HepG2 (cell line): ENCODE data around the gene NUDT8. TPM values are rescaled to one million over a fixed set of nuclear protein-coding genes. Genes with fewer than 3 reads are reported as not detected.
A peak's percentile ranks its signal among the peaks of the same experiment; 100 is the strongest.

Experiments
- EED ChIP-seq: sonication (generic); formaldehyde crosslinking; IDR thresholded peaks from 2 replicates; pipeline ENCODE4 v1.5.0; 2020; ENCODE audit warnings: mild to moderate bottlenecking, missing genetic modification reagents
- ETV6 ChIP-seq: sonication (generic); formaldehyde crosslinking; conservative IDR thresholded peaks from 2 replicates; pipeline ENCODE4 v1.4.0; 2020; ENCODE audit warnings: missing genetic modification reagents
- HDAC6 ChIP-seq: fragments of 200-600 bp; sonication (generic); IDR thresholded peaks from 2 replicates; pipeline ENCODE4 v1.7.0; 2017; ENCODE audit warnings: mild to moderate bottlenecking, antibody characterized with exemption, low read length, low read depth
- HIVEP1 ChIP-seq: sonication (generic); formaldehyde crosslinking; IDR thresholded peaks from 2 replicates; pipeline ENCODE4 v1.4.0; 2020; ENCODE audit warnings: mild to moderate bottlenecking, missing genetic modification reagents
- HNF4A ChIP-seq: sonication (generic); formaldehyde crosslinking; IDR thresholded peaks from 2 replicates; pipeline ENCODE4 v1.4.0; 2020; ENCODE audit warnings: missing genetic modification reagents
- HOXA3 ChIP-seq: sonication (generic); formaldehyde crosslinking; IDR thresholded peaks from 2 replicates; pipeline ENCODE4 v1.5.0; 2020; ENCODE audit warnings: missing genetic modification reagents
- KDM1A ChIP-seq: IDR thresholded peaks from 2 replicates; pipeline ENCODE4 v1.6.1; 2016; ENCODE audit warnings: missing compliant biosample characterization
- KDM4B ChIP-seq: sonication (generic); formaldehyde crosslinking; IDR thresholded peaks from 2 replicates; pipeline ENCODE4 v1.4.0; 2020; ENCODE audit warnings: missing genetic modification reagents
- SMAD9 ChIP-seq: sonication (generic); formaldehyde crosslinking; IDR thresholded peaks from 2 replicates; pipeline ENCODE4 v1.5.1; 2020; ENCODE audit warnings: mild to moderate bottlenecking, missing genetic modification reagents
- TARDBP ChIP-seq: sonication (generic); formaldehyde crosslinking; IDR thresholded peaks from 2 replicates; pipeline ENCODE4 v1.8.0; 2022; ENCODE audit warnings: mild to moderate bottlenecking, missing genetic modification reagents
- ZNF296 ChIP-seq: sonication (generic); formaldehyde crosslinking; conservative IDR thresholded peaks from 2 replicates; pipeline ENCODE4 v1.5.0; 2020; ENCODE audit warnings: mild to moderate bottlenecking, missing genetic modification reagents
- ZNF569 ChIP-seq: sonication (generic); formaldehyde crosslinking; IDR thresholded peaks from 2 replicates; pipeline ENCODE4 v1.5.0; 2020; ENCODE audit warnings: mild to moderate bottlenecking, missing genetic modification reagents, moderate library complexity, borderline replicate concordance
- ZNF720 ChIP-seq: sonication (generic); formaldehyde crosslinking; IDR thresholded peaks from 2 replicates; pipeline ENCODE4 v1.4.0; 2020; ENCODE audit warnings: missing genetic modification reagents
- ZNF773 ChIP-seq: sonication (generic); formaldehyde crosslinking; IDR thresholded peaks from 2 replicates; pipeline ENCODE4 v1.4.0; 2020; ENCODE audit warnings: missing genetic modification reagents, borderline replicate concordance
- polyA plus RNA-seq, 8 experiments: library from polyadenylated mRNA; depleted of rRNA in 3 of 8; stranded (reverse) in 7 of 8; unstranded in 1 of 8; fragments of >200 nt; fragmentation: Illumina TruSeq in 4 of 8; extraction: Trizol in 4 of 8; gene quantifications; 2 replicates each; pipeline versions ENCODE4 v1.2.1 to v1.2.3, GENCODE V29; 2011 to 2016; ENCODE audit warnings: low read depth in 4 of 8, missing spikeins in 1 of 8, mixed read lengths in 1 of 8; ENCODE audit not compliant: insufficient read depth in 1 of 8
- total RNA-seq, 5 experiments: library from RNA; depleted of rRNA; stranded (reverse); fragments of >200 nt; fragmentation: Illumina TruSeq; extraction: Trizol; gene quantifications; 2 replicates each; pipeline ENCODE4 v1.2.3, GENCODE V29; 2016; ENCODE audit warnings: low read depth in 1 of 5
- TF ChIP-seq, protein P1 (sequence below): sonication (generic); formaldehyde crosslinking; IDR thresholded peaks from 2 replicates; pipeline ENCODE4; 2020; ENCODE audit warnings: missing genetic modification reagents, mild to moderate bottlenecking, borderline replicate concordance
- TF ChIP-seq, protein P2 (sequence below): sonication (generic); formaldehyde crosslinking; IDR thresholded peaks from 2 replicates; pipeline ENCODE4 v1.4.0; 2020; ENCODE audit warnings: mild to moderate bottlenecking, missing genetic modification reagents
- TF ChIP-seq, protein P3 (sequence below): sonication (generic); formaldehyde crosslinking; IDR thresholded peaks from 2 replicates; pipeline ENCODE4 v1.5.1; 2020; ENCODE audit warnings: mild to moderate bottlenecking, missing genetic modification reagents, borderline replicate concordance

Gene NUDT8
- total and polyA plus RNA-seq, 2 of the 13 experiments (the other 11 are each of a cell fraction or from before 2014, with no cell fraction given), result 6.7 to 25.8 TPM

DNA sequence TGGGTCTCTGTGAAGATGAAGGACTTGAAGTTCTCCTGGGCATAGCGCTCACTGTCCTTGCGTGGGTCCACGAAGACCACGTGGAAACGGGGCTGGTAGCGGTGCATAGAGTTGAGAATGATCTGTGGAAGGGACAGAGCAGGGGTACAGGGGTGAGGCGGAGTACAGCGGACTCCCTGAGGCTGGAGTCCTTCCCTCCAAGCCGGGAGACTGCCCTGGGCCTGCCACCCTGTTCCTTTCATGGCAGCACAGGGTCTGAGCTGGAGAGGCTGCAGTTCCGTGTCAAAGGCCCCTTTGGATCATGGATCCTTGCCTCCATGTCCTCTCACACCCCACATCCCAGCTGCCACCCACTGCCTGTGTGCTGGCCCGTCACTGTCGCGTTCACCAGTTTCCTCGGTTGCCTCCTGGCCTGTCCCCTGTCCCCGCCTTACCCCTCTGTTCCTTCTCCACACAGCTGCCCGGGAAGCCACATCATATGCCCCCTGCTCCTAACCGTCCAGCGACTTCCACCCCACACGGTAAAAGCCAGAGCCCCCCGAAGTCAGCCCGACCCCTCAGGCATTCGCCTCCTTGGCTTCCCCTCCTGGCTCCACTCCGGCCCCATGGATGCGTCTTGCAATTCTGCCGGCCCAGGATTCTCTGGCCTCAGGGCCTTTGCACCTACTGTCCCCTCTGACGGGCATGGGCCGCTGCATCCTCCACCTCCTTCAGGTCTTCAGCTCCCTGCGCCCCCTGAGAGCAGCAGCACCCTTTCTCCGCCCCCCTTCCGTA is 3.4 kb upstream of the NUDT8 start (continued):
- no peak for TF ChIP-seq ZNF773 (CRISPR knock-in tag)
- TF ChIP-seq HIVEP1 (CRISPR knock-in tag), result no peak
- TF ChIP-seq ETV6 (CRISPR knock-in tag), result no peak
- TF ChIP-seq SMAD9 (CRISPR knock-in tag), result no peak
- TF ChIP-seq, protein P1, sequence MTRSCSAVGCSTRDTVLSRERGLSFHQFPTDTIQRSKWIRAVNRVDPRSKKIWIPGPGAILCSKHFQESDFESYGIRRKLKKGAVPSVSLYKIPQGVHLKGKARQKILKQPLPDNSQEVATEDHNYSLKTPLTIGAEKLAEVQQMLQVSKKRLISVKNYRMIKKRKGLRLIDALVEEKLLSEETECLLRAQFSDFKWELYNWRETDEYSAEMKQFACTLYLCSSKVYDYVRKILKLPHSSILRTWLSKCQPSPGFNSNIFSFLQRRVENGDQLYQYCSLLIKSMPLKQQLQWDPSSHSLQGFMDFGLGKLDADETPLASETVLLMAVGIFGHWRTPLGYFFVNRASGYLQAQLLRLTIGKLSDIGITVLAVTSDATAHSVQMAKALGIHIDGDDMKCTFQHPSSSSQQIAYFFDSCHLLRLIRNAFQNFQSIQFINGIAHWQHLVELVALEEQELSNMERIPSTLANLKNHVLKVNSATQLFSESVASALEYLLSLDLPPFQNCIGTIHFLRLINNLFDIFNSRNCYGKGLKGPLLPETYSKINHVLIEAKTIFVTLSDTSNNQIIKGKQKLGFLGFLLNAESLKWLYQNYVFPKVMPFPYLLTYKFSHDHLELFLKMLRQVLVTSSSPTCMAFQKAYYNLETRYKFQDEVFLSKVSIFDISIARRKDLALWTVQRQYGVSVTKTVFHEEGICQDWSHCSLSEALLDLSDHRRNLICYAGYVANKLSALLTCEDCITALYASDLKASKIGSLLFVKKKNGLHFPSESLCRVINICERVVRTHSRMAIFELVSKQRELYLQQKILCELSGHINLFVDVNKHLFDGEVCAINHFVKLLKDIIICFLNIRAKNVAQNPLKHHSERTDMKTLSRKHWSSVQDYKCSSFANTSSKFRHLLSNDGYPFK (CRISPR knock-in tag), result no peak
- no peak for TF ChIP-seq ZNF720 (CRISPR knock-in tag)
- TF ChIP-seq, protein P2, sequence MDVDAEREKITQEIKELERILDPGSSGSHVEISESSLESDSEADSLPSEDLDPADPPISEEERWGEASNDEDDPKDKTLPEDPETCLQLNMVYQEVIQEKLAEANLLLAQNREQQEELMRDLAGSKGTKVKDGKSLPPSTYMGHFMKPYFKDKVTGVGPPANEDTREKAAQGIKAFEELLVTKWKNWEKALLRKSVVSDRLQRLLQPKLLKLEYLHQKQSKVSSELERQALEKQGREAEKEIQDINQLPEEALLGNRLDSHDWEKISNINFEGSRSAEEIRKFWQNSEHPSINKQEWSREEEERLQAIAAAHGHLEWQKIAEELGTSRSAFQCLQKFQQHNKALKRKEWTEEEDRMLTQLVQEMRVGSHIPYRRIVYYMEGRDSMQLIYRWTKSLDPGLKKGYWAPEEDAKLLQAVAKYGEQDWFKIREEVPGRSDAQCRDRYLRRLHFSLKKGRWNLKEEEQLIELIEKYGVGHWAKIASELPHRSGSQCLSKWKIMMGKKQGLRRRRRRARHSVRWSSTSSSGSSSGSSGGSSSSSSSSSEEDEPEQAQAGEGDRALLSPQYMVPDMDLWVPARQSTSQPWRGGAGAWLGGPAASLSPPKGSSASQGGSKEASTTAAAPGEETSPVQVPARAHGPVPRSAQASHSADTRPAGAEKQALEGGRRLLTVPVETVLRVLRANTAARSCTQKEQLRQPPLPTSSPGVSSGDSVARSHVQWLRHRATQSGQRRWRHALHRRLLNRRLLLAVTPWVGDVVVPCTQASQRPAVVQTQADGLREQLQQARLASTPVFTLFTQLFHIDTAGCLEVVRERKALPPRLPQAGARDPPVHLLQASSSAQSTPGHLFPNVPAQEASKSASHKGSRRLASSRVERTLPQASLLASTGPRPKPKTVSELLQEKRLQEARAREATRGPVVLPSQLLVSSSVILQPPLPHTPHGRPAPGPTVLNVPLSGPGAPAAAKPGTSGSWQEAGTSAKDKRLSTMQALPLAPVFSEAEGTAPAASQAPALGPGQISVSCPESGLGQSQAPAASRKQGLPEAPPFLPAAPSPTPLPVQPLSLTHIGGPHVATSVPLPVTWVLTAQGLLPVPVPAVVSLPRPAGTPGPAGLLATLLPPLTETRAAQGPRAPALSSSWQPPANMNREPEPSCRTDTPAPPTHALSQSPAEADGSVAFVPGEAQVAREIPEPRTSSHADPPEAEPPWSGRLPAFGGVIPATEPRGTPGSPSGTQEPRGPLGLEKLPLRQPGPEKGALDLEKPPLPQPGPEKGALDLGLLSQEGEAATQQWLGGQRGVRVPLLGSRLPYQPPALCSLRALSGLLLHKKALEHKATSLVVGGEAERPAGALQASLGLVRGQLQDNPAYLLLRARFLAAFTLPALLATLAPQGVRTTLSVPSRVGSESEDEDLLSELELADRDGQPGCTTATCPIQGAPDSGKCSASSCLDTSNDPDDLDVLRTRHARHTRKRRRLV (CRISPR knock-in tag), result no peak
- TF ChIP-seq ZNF296 (CRISPR knock-in tag), result no peak
- no peak for TF ChIP-seq HOXA3 (CRISPR knock-in tag)
- TF ChIP-seq HDAC6, result no peak
- TF ChIP-seq KDM4B, result no peak
- TF ChIP-seq TARDBP (CRISPR knock-in tag), result no peak
- TF ChIP-seq, protein P3, sequence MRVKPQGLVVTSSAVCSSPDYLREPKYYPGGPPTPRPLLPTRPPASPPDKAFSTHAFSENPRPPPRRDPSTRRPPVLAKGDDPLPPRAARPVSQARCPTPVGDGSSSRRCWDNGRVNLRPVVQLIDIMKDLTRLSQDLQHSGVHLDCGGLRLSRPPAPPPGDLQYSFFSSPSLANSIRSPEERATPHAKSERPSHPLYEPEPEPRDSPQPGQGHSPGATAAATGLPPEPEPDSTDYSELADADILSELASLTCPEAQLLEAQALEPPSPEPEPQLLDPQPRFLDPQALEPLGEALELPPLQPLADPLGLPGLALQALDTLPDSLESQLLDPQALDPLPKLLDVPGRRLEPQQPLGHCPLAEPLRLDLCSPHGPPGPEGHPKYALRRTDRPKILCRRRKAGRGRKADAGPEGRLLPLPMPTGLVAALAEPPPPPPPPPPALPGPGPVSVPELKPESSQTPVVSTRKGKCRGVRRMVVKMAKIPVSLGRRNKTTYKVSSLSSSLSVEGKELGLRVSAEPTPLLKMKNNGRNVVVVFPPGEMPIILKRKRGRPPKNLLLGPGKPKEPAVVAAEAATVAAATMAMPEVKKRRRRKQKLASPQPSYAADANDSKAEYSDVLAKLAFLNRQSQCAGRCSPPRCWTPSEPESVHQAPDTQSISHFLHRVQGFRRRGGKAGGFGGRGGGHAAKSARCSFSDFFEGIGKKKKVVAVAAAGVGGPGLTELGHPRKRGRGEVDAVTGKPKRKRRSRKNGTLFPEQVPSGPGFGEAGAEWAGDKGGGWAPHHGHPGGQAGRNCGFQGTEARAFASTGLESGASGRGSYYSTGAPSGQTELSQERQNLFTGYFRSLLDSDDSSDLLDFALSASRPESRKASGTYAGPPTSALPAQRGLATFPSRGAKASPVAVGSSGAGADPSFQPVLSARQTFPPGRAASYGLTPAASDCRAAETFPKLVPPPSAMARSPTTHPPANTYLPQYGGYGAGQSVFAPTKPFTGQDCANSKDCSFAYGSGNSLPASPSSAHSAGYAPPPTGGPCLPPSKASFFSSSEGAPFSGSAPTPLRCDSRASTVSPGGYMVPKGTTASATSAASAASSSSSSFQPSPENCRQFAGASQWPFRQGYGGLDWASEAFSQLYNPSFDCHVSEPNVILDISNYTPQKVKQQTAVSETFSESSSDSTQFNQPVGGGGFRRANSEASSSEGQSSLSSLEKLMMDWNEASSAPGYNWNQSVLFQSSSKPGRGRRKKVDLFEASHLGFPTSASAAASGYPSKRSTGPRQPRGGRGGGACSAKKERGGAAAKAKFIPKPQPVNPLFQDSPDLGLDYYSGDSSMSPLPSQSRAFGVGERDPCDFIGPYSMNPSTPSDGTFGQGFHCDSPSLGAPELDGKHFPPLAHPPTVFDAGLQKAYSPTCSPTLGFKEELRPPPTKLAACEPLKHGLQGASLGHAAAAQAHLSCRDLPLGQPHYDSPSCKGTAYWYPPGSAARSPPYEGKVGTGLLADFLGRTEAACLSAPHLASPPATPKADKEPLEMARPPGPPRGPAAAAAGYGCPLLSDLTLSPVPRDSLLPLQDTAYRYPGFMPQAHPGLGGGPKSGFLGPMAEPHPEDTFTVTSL (CRISPR knock-in tag), result 0 out of 2 replicates have a peak, but pooled peaks have one; percentile 35
- peak; percentile 32; the same call in 1 of the 2 replicates for TF ChIP-seq KDM1A (CRISPR knock-in tag)
- no peak for TF ChIP-seq ZNF569 (CRISPR knock-in tag)
- no peak for TF ChIP-seq HNF4A
- TF ChIP-seq EED (CRISPR knock-in tag), result no peak
